ENCODE data around the gene GOLGA6C.
"Not testable (repeated sequence)": the region's sequence is repeated elsewhere in the genome, so short reads cannot be mapped to it uniquely, and the experiment has no call there.

GOLGA6C gene

GRCh38 chr15:75259873-75260272, 1.7 kb downstream of the GOLGA6C start:
- not testable (repeated sequence) for FAIRE-seq

GRCh38 chr15:75273751-75274359, 15.7 kb downstream of the GOLGA6C start:
- FAIRE-seq, result not testable (repeated sequence)

GRCh38 chr15:75274509-75275107, 16.5 kb downstream of the GOLGA6C start:
- not testable (repeated sequence) for FAIRE-seq

- FAIRE-seq, result not testable (repeated sequence)
These were observed 17.5 kb downstream of the GOLGA6C start for GRCh38 chr15:75275617-75276016.

GRCh38 chr15:75278497-75278896, 20.4 kb downstream of the GOLGA6C start:
- not testable (repeated sequence) for FAIRE-seq

GRCh38 chr15:75282572-75282971, 24.4 kb downstream of the GOLGA6C start, which contains the start of gene GOLGA6D:
TSS of gene GOLGA6D (plus strand) at chr15:75282835. CDS start at chr15:75282876, 41 bp downstream.
- not testable (repeated sequence) for FAIRE-seq

- not testable (repeated sequence) for FAIRE-seq
These were observed 26.0 kb downstream of the GOLGA6C start for GRCh38 chr15:75284152-75284551.

- FAIRE-seq, result not testable (repeated sequence)
These were observed 35.5 kb downstream of the GOLGA6C start for GRCh38 chr15:75293660-75294059.

GRCh38 chr15:75298541-75299310, 40.6 kb downstream of the GOLGA6C start:
- not testable (repeated sequence) for FAIRE-seq

GRCh38 chr15:75299311-75299688, 41.2 kb downstream of the GOLGA6C start:
- FAIRE-seq, result not testable (repeated sequence)

- not testable (repeated sequence) for FAIRE-seq
These were observed 41.9 kb downstream of the GOLGA6C start for GRCh38 chr15:75300026-75300425.

- FAIRE-seq, result no peak
These were observed 44.2 kb downstream of the GOLGA6C start for GRCh38 chr15:75302318-75302717.

- not testable (repeated sequence) for FAIRE-seq
These were observed 44.6 kb downstream of the GOLGA6C start for GRCh38 chr15:75302753-75303152.

- no peak for FAIRE-seq
These were observed 48.1 kb downstream of the GOLGA6C start for GRCh38 chr15:75306188-75306587.

GRCh38 chr15:75307778-75308390, 49.8 kb downstream of the GOLGA6C start:
- FAIRE-seq, result no peak

- no peak for FAIRE-seq
These were observed 51.6 kb downstream of the GOLGA6C start for GRCh38 chr15:75309711-75310110.

- not testable (repeated sequence) for FAIRE-seq
These were observed 54.4 kb downstream of the GOLGA6C start for GRCh38 chr15:75312548-75312947.

- FAIRE-seq, result no peak
These were observed 55.1 kb downstream of the GOLGA6C start for GRCh38 chr15:75313116-75313845.

- FAIRE-seq, result no peak
These were observed 56.6 kb downstream of the GOLGA6C start for GRCh38 chr15:75314552-75315290.

GRCh38 chr15:75319231-75319897, 61.2 kb downstream of the GOLGA6C start:
- FAIRE-seq, result not testable (repeated sequence)
